Peyer's patch (tissue), 4 donors: ENCODE results near the gene INO80B. TPM values are rescaled to one million over a fixed set of nuclear protein-coding genes. Genes with fewer than 3 reads are reported as not detected.

Experiments
- DNase-seq, 3 donors: peaks; one replicate each; pipeline ENCODE4 v3.0.0-alpha.2; 2017 to 2019
- H3K27ac ChIP-seq, 4 donors: fragments of 200-600 bp; sonication (generic); one replicate each; pipeline ENCODE4 v1.5.1; 2016 to 2019
- H3K27me3 ChIP-seq, 2 donors: fragments of 200-600 bp; sonication (generic); one replicate each; pipeline ENCODE4 v1.5.1; 2019
- H3K36me3 ChIP-seq, 3 donors: fragments of 200-600 bp; sonication (generic); one replicate each; pipeline ENCODE4 v1.5.1; 2016 to 2019
- H3K4me1 ChIP-seq, 4 donors: fragments of 200-600 bp; sonication (generic); one replicate each; pipeline ENCODE4 v1.5.1; 2016 to 2019
- H3K4me3 ChIP-seq, 4 donors: fragments of 200-600 bp; sonication (generic); 1 replicate in 3 of 4; 2 replicates in 1 of 4; pipeline ENCODE4 v1.5.1; 2016 to 2019; ENCODE audit warnings: mild to moderate bottlenecking in 1 of 4
- H3K9me3 ChIP-seq, 4 donors: fragments of 200-600 bp; sonication (generic); one replicate each; pipeline ENCODE4 v1.5.1; 2016 to 2019; ENCODE audit warnings: mild to moderate bottlenecking in 1 of 4
- POLR2A ChIP-seq, 2 donors: fragments of 450-650 bp; IDR thresholded peaks; one replicate each; pipeline ENCODE4 v1.5.1; 2017; ENCODE audit warnings: antibody characterized with exemption in 2 of 2, mild to moderate bottlenecking in 2 of 2, moderate library complexity in 2 of 2
- total RNA-seq, 4 donors: library from RNA; depleted of rRNA; stranded (reverse); fragments of >200 nt; gene quantifications; one replicate each; pipeline ENCODE4 v1.1.0, GENCODE V29; 2016
- TF ChIP-seq, protein P1 (sequence below), 6 experiments: fragments of 450-650 bp in 4 of 6; fragments of 200-600 bp in 2 of 6; sonication (generic) in 1 of 6; IDR thresholded peaks; one replicate each; pipeline ENCODE4 v1.5.1; 2017 to 2019; ENCODE audit warnings: antibody characterized with exemption in 6 of 6, mild to moderate bottlenecking in 3 of 6, moderate library complexity in 1 of 6

INO80B gene
- total RNA-seq, 4 donors from 2014 or later, result 5.4 to 83.3 (median 41.8) TPM

- no peak for DNase-seq
- Histone ChIP-seq H3K36me3 (peaks cover 0 to 43% (median 0%) of the 10 kb centered on the region in 3 donors), H3K4me3 (no peak overlapping the region), H3K27ac (no peak overlapping the region), H3K27me3 (no peaks in the 10 kb centered on the region), H3K9me3 (no peaks in the 10 kb centered on the region), H3K4me1 (peaks cover 0 to 10% (median 0%) of the 10 kb centered on the region in 4 donors)
- TF ChIP-seq POLR2A (IDR thresholded peaks at IDR 0.05), result no peak
- TF ChIP-seq, protein P1, sequence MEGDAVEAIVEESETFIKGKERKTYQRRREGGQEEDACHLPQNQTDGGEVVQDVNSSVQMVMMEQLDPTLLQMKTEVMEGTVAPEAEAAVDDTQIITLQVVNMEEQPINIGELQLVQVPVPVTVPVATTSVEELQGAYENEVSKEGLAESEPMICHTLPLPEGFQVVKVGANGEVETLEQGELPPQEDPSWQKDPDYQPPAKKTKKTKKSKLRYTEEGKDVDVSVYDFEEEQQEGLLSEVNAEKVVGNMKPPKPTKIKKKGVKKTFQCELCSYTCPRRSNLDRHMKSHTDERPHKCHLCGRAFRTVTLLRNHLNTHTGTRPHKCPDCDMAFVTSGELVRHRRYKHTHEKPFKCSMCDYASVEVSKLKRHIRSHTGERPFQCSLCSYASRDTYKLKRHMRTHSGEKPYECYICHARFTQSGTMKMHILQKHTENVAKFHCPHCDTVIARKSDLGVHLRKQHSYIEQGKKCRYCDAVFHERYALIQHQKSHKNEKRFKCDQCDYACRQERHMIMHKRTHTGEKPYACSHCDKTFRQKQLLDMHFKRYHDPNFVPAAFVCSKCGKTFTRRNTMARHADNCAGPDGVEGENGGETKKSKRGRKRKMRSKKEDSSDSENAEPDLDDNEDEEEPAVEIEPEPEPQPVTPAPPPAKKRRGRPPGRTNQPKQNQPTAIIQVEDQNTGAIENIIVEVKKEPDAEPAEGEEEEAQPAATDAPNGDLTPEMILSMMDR (IDR thresholded peaks at IDR 0.05), result no peak
These were observed 30.5 kb upstream of the INO80B start for GRCh38 chr2:74424139-74424992.

GRCh38 chr2:74424995-74425406 is 29.9 kb upstream of the INO80B start:
- peak overlapping the region in 2 of 4 donors; percentile 46 to 75 for H3K27ac ChIP-seq
- H3K4me1 ChIP-seq, result peaks cover 0 to 12% (median under 1%) of the 10 kb centered on the region in 4 donors
- no peaks in the 10 kb centered on the region for H3K9me3 ChIP-seq
- H3K4me3 ChIP-seq, result no peak overlapping the region
- H3K27me3 ChIP-seq, result no peaks in the 10 kb centered on the region
- peaks cover 0 to 46% (median 0%) of the 10 kb centered on the region in 3 donors for H3K36me3 ChIP-seq
- no peak for TF ChIP-seq POLR2A (IDR thresholded peaks at IDR 0.05)
- TF ChIP-seq, protein P1 (IDR thresholded peaks at IDR 0.05), result no peak
- no peak for DNase-seq

DNA sequence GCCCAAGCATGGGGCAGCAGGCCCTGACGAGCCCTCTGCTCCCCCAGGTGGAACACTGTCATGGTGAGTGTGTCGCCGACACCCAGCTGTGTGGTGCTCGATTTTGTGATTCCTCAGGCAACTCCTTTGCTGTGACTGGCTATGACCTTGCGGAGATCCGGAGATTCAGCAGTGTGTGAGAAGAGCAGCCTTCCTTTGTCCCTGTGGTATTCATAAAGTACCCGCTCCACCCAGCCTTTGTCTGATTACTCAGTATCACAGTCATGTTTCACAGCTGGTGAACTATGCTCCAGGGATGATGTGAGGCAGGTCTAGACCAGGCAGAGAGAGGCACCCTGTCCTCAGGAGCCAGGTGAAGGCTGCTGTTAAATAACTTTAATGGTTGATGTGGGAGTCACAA is 29.4 kb upstream of the INO80B start:
- Histone ChIP-seq H3K27ac (peak overlapping the region in 2 of 4 donors; percentile 46 to 75), H3K36me3 (peaks cover 0 to 46% (median 0%) of the 10 kb centered on the region in 3 donors), H3K4me3 (no peak overlapping the region), H3K9me3 (no peaks in the 10 kb centered on the region), H3K4me1 (peaks cover 0 to 17% (median 3%) of the 10 kb centered on the region in 4 donors), H3K27me3 (no peaks in the 10 kb centered on the region)
- TF ChIP-seq POLR2A (IDR thresholded peaks at IDR 0.05), result no peak
- TF ChIP-seq, protein P1 (IDR thresholded peaks at IDR 0.05), result no peak
- DNase-seq, result peak in 1 of 3 donors; percentile 70

GRCh38 chr2:74426181-74426758 is 28.6 kb upstream of the INO80B start:
- no peak for DNase-seq
- TF ChIP-seq, protein P1 (IDR thresholded peaks at IDR 0.05), result no peak
- no peak for TF ChIP-seq POLR2A (IDR thresholded peaks at IDR 0.05)
- Histone ChIP-seq H3K4me1 (peaks cover 0 to 21% (median 4%) of the 10 kb centered on the region in 4 donors), H3K27me3 (no peaks in the 10 kb centered on the region), H3K27ac (peak overlapping the region in 1 of 4 donors; percentile 57), H3K9me3 (no peaks in the 10 kb centered on the region), H3K36me3 (peaks cover 0 to 48% (median 0%) of the 10 kb centered on the region in 3 donors), H3K4me3 (no peak overlapping the region)

DNA sequence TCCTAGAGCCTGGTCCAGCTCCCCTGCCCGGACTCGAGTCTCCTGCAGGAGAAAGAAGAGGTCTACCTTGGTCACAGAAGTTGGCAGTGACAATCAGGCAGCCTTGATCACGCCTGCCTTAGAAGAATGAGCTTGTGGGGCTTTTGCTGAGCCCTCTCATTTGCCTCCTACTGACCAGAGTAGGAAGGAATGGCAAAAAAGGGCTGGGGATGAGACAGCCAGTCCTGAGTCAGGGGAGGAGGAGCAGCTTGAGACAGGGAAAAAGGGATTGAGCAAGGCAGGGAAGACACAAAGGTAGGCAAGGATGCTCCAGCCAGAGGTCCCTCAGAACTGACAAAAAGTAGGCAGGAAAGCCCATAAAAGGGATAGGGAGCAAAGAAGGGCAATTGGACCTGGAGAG is 27.3 kb upstream of the INO80B start:
- Histone ChIP-seq H3K27ac (no peak overlapping the region), H3K27me3 (no peaks in the 10 kb centered on the region), H3K36me3 (peaks cover 0 to 60% (median 0%) of the 10 kb centered on the region in 3 donors), H3K9me3 (no peaks in the 10 kb centered on the region), H3K4me1 (peaks cover 0 to 16% (median 4%) of the 10 kb centered on the region in 4 donors), H3K4me3 (no peak overlapping the region)
- TF ChIP-seq, protein P1 (IDR thresholded peaks at IDR 0.05), result no peak
- TF ChIP-seq POLR2A (IDR thresholded peaks at IDR 0.05), result no peak
- no peak for DNase-seq
